HL-60 (cell line): ENCODE results near the gene CCNK.

Experiments used
- DNase-seq, 2 experiments: peaks; one replicate each; pipeline ENCODE4 v3.0.0-alpha.2; 2010 to 2020; ENCODE audit warnings: low read depth in 1 of 2, low spot score in 1 of 2
- H3K27ac ChIP-seq: fragments of 250-450 bp; sonication (Bioruptor Pico); replicated peaks from 2 replicates; pipeline ENCODE4 v1.5.1; 2020; ENCODE audit warnings: mild to moderate bottlenecking, moderate library complexity
- H3K27me3 ChIP-seq: fragments of 250-450 bp; sonication (Bioruptor Pico); 2 replicates; pipeline ENCODE4 v1.5.1; 2021; ENCODE audit warnings: mild to moderate bottlenecking, moderate library complexity; ENCODE audit not compliant: insufficient read depth, poor library complexity, severe bottlenecking
- H3K4me3 ChIP-seq: replicated peaks from 2 replicates; pipeline ENCODE4 v1.5.1; 2011; ENCODE audit warnings: mild to moderate bottlenecking, control low read depth, low read length; ENCODE audit not compliant: insufficient read depth
- CTCF ChIP-seq: IDR thresholded peaks from one replicate; pipeline ENCODE4 v1.5.1; 2011; ENCODE audit warnings: low read length, control low read depth, inconsistent platforms; ENCODE audit not compliant: insufficient read depth
- GABPA ChIP-seq: IDR thresholded peaks from 2 replicates; pipeline ENCODE4 v1.6.1; 2012; ENCODE audit warnings: low read depth
- POLR2AphosphoS5 ChIP-seq: IDR thresholded peaks from 2 replicates; pipeline ENCODE4 v1.6.1; 2012; ENCODE audit warnings: low read depth
- REST ChIP-seq: IDR thresholded peaks from 2 replicates; pipeline ENCODE4 v1.6.1; 2012; ENCODE audit warnings: low read depth; ENCODE audit not compliant: insufficient replicate concordance
- SPI1 ChIP-seq: IDR thresholded peaks from 2 replicates; pipeline ENCODE4 v1.6.1; 2012; ENCODE audit warnings: low read depth, mild to moderate bottlenecking, borderline replicate concordance

The CCNK gene

DNA sequence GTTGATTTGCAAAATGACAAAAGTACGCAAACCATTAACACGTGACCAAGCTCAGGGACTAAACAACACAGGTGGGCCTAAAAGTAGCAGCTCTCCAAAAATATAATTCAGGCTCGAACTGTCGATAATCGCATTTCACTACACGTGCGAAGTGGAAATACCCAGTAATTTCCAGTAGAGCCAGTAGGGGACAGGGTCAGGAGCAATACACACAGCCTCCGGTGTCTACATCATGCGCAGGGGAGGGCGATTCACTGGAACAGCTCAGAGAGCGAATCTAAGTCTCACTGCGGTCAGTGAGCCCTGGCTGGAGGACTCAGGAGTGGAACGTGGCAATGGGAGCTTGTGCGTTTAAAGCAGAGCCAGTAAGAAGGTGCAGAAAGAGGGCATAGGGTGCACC lies 40.9 kb upstream of the CCNK start:
- no peak overlapping the region for H3K27ac ChIP-seq
- H3K4me3 ChIP-seq: no peak overlapping the region
- no peaks in the 10 kb centered on the region for H3K27me3 ChIP-seq
- TF ChIP-seq REST: no peak
- TF ChIP-seq GABPA: no peak
- no peak for TF ChIP-seq POLR2AphosphoS5
- no peak for TF ChIP-seq SPI1
- no peak for TF ChIP-seq CTCF
- no peak for DNase-seq

DNA sequence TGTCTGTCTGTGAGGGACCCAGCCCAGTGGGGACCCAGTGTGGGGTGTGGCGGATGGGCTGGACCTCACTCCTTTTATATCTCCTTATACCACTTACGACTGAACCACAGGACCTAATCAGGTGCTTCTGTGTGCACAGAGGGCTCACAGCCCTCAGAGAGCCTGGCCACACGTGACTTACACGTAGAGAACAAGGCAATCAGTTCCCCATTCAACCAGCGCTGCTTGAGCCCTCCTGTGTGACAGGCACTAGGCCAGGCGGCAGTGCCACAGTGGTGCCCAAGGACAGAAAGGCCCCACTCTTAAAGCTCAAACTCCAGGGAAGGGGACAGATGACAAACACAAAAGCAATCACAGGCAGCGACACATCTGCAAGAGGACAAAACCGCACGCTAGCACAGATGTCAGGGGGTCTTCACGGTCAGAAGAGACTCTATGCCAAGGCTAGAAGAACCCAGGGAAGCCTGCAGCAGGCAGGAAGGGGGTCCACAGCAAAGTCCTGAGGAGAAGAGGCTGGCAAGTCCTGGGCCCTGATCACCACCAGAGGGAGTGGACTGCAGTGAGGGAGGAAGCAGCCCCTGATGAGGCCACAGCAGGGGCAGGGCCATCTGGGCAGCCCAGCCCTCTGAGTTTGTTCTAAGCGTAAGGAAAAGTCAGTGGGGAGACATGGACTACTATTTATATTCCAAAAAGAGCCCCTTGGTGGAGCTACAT lies 39.9 kb upstream of the CCNK start:
- TF ChIP-seq CTCF (no peak), SPI1 (no peak), REST (no peak), POLR2AphosphoS5 (no peak), GABPA (no peak)
- Histone ChIP-seq H3K27me3 (no peaks in the 10 kb centered on the region), H3K4me3 (no peak overlapping the region), H3K27ac (no peak overlapping the region)
- no peak for DNase-seq

DNA sequence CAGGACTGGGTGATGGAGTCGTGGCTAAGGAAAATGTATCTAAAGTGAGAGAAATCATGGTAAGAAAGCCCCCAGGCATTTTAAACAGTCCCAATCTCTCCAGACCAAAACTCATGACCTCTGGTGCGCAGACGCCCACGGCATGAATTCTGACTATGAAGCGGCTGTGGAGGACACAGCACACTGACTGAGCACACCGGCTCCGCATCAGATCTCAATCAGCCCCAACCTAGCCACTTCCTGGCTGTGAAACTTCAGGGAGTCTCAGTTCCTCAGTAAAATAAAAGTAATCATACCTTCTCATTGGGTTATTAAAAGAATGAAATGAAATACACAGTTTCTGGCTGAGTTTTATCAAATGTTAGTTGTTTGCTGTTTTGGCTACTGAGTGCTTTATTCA lies 39.3 kb upstream of the CCNK start:
- no peak for TF ChIP-seq GABPA
- no peak for TF ChIP-seq SPI1
- TF ChIP-seq CTCF: no peak
- TF ChIP-seq POLR2AphosphoS5: no peak
- TF ChIP-seq REST: no peak
- DNase-seq: no peak
- Histone ChIP-seq H3K27ac (no peak overlapping the region), H3K27me3 (no peaks in the 10 kb centered on the region), H3K4me3 (no peak overlapping the region)
